DND-41 (cell line): ENCODE measurements around the gene PCBP2.

ENCODE experiments used
- ATAC-seq: fragments of 200-7000 bp; cut with Tn5 transposase; 3 replicates; pipeline ENCODE4 v1.9.1; 2021; ENCODE audit warnings: low read depth; ENCODE audit not compliant: insufficient read depth
- DNase-seq: peaks from one replicate; pipeline ENCODE4 v3.0.0-alpha.2; 2020
- H2AFZ ChIP-seq: 2 replicates; pipeline ENCODE4 v1.6.0; 2012; ENCODE audit warnings: low read depth, low read length
- H3K27ac ChIP-seq: 2 replicates; pipeline ENCODE4 v1.5.1; 2012; ENCODE audit warnings: low read length, inconsistent platforms
- H3K27me3 ChIP-seq: fragments of 200-600 bp; sonication (generic); 2 replicates; pipeline ENCODE4 v1.6.0; 2012; ENCODE audit warnings: low read length, mild to moderate bottlenecking, inconsistent platforms; ENCODE audit not compliant: insufficient read depth, poor library complexity
- H3K36me3 ChIP-seq: 2 replicates; pipeline ENCODE4 v1.5.1; 2012; ENCODE audit warnings: low read length, inconsistent platforms; ENCODE audit not compliant: insufficient read depth
- H3K4me1 ChIP-seq: 2 replicates; pipeline ENCODE4 v1.5.1; 2012; ENCODE audit warnings: mild to moderate bottlenecking, low read length; ENCODE audit not compliant: insufficient read depth
- H3K4me2 ChIP-seq: 2 replicates; pipeline ENCODE4 v1.6.0; 2012; ENCODE audit warnings: mild to moderate bottlenecking, moderate library complexity, low read length, inconsistent platforms; ENCODE audit not compliant: insufficient read depth
- H3K4me3 ChIP-seq, 2 experiments: fragments of 200-600 bp in 1 of 2; shearing (Covaris generic) in 1 of 2; 2 replicates each; pipeline ENCODE4 v1.5.1; 2012 to 2016; ENCODE audit warnings: inconsistent platforms in 2 of 2, low read length in 2 of 2, mild to moderate bottlenecking in 2 of 2, low read depth in 1 of 2, moderate library complexity in 1 of 2
- H3K79me2 ChIP-seq: 2 replicates; pipeline ENCODE4 v1.6.0; 2012; ENCODE audit warnings: low read length, inconsistent platforms; ENCODE audit not compliant: insufficient read depth
- H3K9ac ChIP-seq: 2 replicates; pipeline ENCODE4 v1.6.0; 2012; ENCODE audit warnings: low read depth, mild to moderate bottlenecking, inconsistent platforms, low read length, moderate library complexity
- H3K9me3 ChIP-seq: 2 replicates; pipeline ENCODE4 v1.5.1; 2012; ENCODE audit warnings: low read length, moderate library complexity, mild to moderate bottlenecking, inconsistent platforms; ENCODE audit not compliant: insufficient read depth, severe bottlenecking
- H4K20me1 ChIP-seq: 2 replicates; pipeline ENCODE4 v1.6.0; 2012; ENCODE audit warnings: low read length; ENCODE audit not compliant: insufficient read depth
- CTCF ChIP-seq: IDR thresholded peaks from 2 replicates; pipeline ENCODE4 v1.5.1; 2012; ENCODE audit warnings: borderline replicate concordance, low read length, moderate library complexity, mild to moderate bottlenecking; ENCODE audit not compliant: poor library complexity, severe bottlenecking; ENCODE audit errors: extremely low read depth
- EZH2 ChIP-seq: IDR thresholded peaks from 3 replicates; pipeline ENCODE4 v1.6.1; 2012; ENCODE audit warnings: borderline replicate concordance, low read depth, mild to moderate bottlenecking, moderate library complexity, low read length, inconsistent platforms; ENCODE audit not compliant: severe bottlenecking

Gene PCBP2

GRCh38 chr12:53523131-53523530 lies 71.2 kb downstream of the PCBP2 start:
- H2AFZ ChIP-seq = no peak overlapping the region
- no peaks in the 10 kb centered on the region for H3K27me3 ChIP-seq
- H3K9ac ChIP-seq = no peak overlapping the region
- H3K4me1 ChIP-seq = no peaks in the 10 kb centered on the region
- TF ChIP-seq CTCF (no peak), EZH2 (no peak)
- H4K20me1 ChIP-seq = no peaks in the 10 kb centered on the region
- H3K9me3 ChIP-seq = no peaks in the 10 kb centered on the region
- H3K27ac ChIP-seq = no peak overlapping the region
- H3K4me3 ChIP-seq = no peak overlapping the region
- H3K4me2 ChIP-seq = no peak overlapping the region
- ATAC-seq (no peak), DNase-seq (no peak)
- peaks cover 61% of the 10 kb centered on the region for H3K36me3 ChIP-seq
- H3K79me2 ChIP-seq = no peaks in the 10 kb centered on the region

- Histone ChIP-seq H3K9me3 (no peaks in the 10 kb centered on the region), H2AFZ (no peak overlapping the region), H3K4me2 (no peak overlapping the region), H3K9ac (no peak overlapping the region), H3K79me2 (no peaks in the 10 kb centered on the region), H3K4me3 (no peak overlapping the region), H3K27ac (no peak overlapping the region), H3K27me3 (no peaks in the 10 kb centered on the region), H4K20me1 (no peaks in the 10 kb centered on the region), H3K4me1 (no peaks in the 10 kb centered on the region), H3K36me3 (peaks cover 53% of the 10 kb centered on the region)
- ATAC-seq (no peak), DNase-seq (no peak)
- TF ChIP-seq EZH2 (no peak), CTCF (no peak)
Observed at GRCh38 chr12:53524476-53524875, 72.6 kb downstream of the PCBP2 start.

GRCh38 chr12:53530061-53530460 lies 78.2 kb downstream of the PCBP2 start:
- no peak for TF ChIP-seq EZH2
- no peak for TF ChIP-seq CTCF
- Histone ChIP-seq H3K36me3 (peaks cover 46% of the 10 kb centered on the region), H3K4me3 (no peak overlapping the region), H3K9ac (no peak overlapping the region), H3K4me2 (no peak overlapping the region), H3K9me3 (no peaks in the 10 kb centered on the region), H2AFZ (no peak overlapping the region), H4K20me1 (no peaks in the 10 kb centered on the region), H3K27ac (no peak overlapping the region), H3K4me1 (no peaks in the 10 kb centered on the region), H3K27me3 (no peaks in the 10 kb centered on the region), H3K79me2 (no peaks in the 10 kb centered on the region)
- ATAC-seq (no peak), DNase-seq (no peak)
